H9 (cell line): ENCODE measurements around the gene RNLS. TPM values are rescaled to one million over a fixed set of nuclear protein-coding genes. Genes with fewer than 3 reads are reported as not detected.

ENCODE experiments used
- DNase-seq: peaks from one replicate; pipeline ENCODE4 v3.0.0-alpha.2; 2017
- H2AFZ ChIP-seq: one replicate; pipeline ENCODE4 v1.6.1; 2013; ENCODE audit warnings: mild to moderate bottlenecking, low read length, control low read depth, moderate library complexity
- H2AK5ac ChIP-seq: 2 replicates; pipeline ENCODE4 v1.6.1; 2013; ENCODE audit warnings: low read length, control low read depth, mixed read lengths; ENCODE audit not compliant: insufficient read length
- H2BK120ac ChIP-seq: one replicate; pipeline ENCODE4 v1.6.1; 2013; ENCODE audit warnings: low read depth, mild to moderate bottlenecking, low read length, control low read depth, inconsistent platforms; ENCODE audit not compliant: poor library complexity, severe bottlenecking
- H2BK12ac ChIP-seq: 2 replicates; pipeline ENCODE4 v1.6.1; 2013; ENCODE audit warnings: low read length, control low read depth, mixed read lengths, low read depth; ENCODE audit not compliant: insufficient read length
- H2BK15ac ChIP-seq: 2 replicates; pipeline ENCODE4 v1.6.1; 2013; ENCODE audit warnings: low read depth, low read length, control low read depth
- H2BK20ac ChIP-seq: one replicate; pipeline ENCODE4 v1.6.1; 2013; ENCODE audit warnings: low read depth, mild to moderate bottlenecking, low read length, control low read depth, inconsistent platforms; ENCODE audit not compliant: poor library complexity, severe bottlenecking
- H2BK5ac ChIP-seq: 2 replicates; pipeline ENCODE4 v1.6.1; 2013; ENCODE audit warnings: low read length, control low read depth, mixed read lengths; ENCODE audit not compliant: insufficient read length
- H3K14ac ChIP-seq: 2 replicates; pipeline ENCODE4 v1.6.1; 2013; ENCODE audit warnings: low read length, control low read depth; ENCODE audit not compliant: insufficient read depth
- H3K18ac ChIP-seq: 2 replicates; pipeline ENCODE4 v1.6.1; 2013; ENCODE audit warnings: low read depth, mild to moderate bottlenecking, mixed read lengths, low read length, control low read depth; ENCODE audit not compliant: insufficient read length
- H3K23ac ChIP-seq: 2 replicates; pipeline ENCODE4 v1.6.1; 2013; ENCODE audit warnings: low read length, control low read depth, mixed read lengths, low read depth; ENCODE audit not compliant: insufficient read length
- H3K23me2 ChIP-seq: 2 replicates; pipeline ENCODE4 v1.6.1; 2013; ENCODE audit warnings: low read depth, mild to moderate bottlenecking, mixed read lengths, low read length, control low read depth; ENCODE audit not compliant: insufficient read length, poor library complexity, severe bottlenecking
- H3K27ac ChIP-seq: 2 replicates; pipeline ENCODE4 v1.5.1; 2013; ENCODE audit warnings: low read length, control low read depth, mixed read lengths, low read depth; ENCODE audit not compliant: insufficient read length
- H3K27me3 ChIP-seq: 2 replicates; pipeline ENCODE4 v1.6.1; 2013; ENCODE audit warnings: low read length, control low read depth, inconsistent platforms; ENCODE audit not compliant: insufficient read depth
- H3K4ac ChIP-seq: 2 replicates; pipeline ENCODE4 v1.6.1; 2013; ENCODE audit warnings: low read depth, mild to moderate bottlenecking, control low read depth, inconsistent platforms, low read length, moderate library complexity
- H3K4me1 ChIP-seq: 2 replicates; pipeline ENCODE4 v1.6.1; 2013; ENCODE audit warnings: low read length, control low read depth, inconsistent platforms; ENCODE audit not compliant: insufficient read depth
- H3K4me2 ChIP-seq: 2 replicates; pipeline ENCODE4 v1.6.1; 2013; ENCODE audit warnings: low read length, control low read depth, mixed read lengths; ENCODE audit not compliant: insufficient read length, insufficient read depth
- H3K56ac ChIP-seq: 2 replicates; pipeline ENCODE4 v1.6.1; 2013; ENCODE audit warnings: low read depth, mild to moderate bottlenecking, mixed read lengths, low read length, control low read depth; ENCODE audit not compliant: insufficient read length
- H3K79me1 ChIP-seq: 2 replicates; pipeline ENCODE4 v1.6.1; 2013; ENCODE audit warnings: low read depth, mild to moderate bottlenecking, moderate library complexity, low read length, control low read depth, inconsistent platforms; ENCODE audit not compliant: insufficient read depth, poor library complexity, severe bottlenecking
- H3K79me2 ChIP-seq: 2 replicates; pipeline ENCODE4 v1.6.1; 2013; ENCODE audit warnings: low read length, control low read depth, inconsistent platforms; ENCODE audit not compliant: insufficient read depth
- H3K9ac ChIP-seq: 2 replicates; pipeline ENCODE4 v1.6.1; 2013; ENCODE audit warnings: low read length, control low read depth, mixed read lengths; ENCODE audit not compliant: insufficient read length; ENCODE audit errors: extremely low read depth
- H3K9me3 ChIP-seq: one replicate; pipeline ENCODE4 v1.6.1; 2013; ENCODE audit warnings: low read depth, low read length, inconsistent platforms; ENCODE audit not compliant: control insufficient read depth
- H3T11ph ChIP-seq: one replicate; pipeline ENCODE4 v1.6.1; 2013; ENCODE audit warnings: mild to moderate bottlenecking, low read length, control low read depth, inconsistent platforms
- H4K20me1 ChIP-seq: one replicate; pipeline ENCODE4 v1.6.1; 2013; ENCODE audit not compliant: control insufficient read depth, insufficient read length, insufficient read depth
- H4K5ac ChIP-seq: 2 replicates; pipeline ENCODE4 v1.6.1; 2013; ENCODE audit warnings: low read depth, mild to moderate bottlenecking, mixed read lengths, low read length, control low read depth; ENCODE audit not compliant: insufficient read length
- H4K8ac ChIP-seq: replicated peaks from 2 replicates; pipeline ENCODE4 v1.6.1; 2013; ENCODE audit warnings: low read length, control low read depth, mixed read lengths, low read depth; ENCODE audit not compliant: insufficient read length
- H4K91ac ChIP-seq: 2 replicates; pipeline ENCODE4 v1.6.1; 2013; ENCODE audit warnings: low read depth, mild to moderate bottlenecking, moderate library complexity, mixed read lengths, low read length, control low read depth; ENCODE audit not compliant: insufficient read length
- H3K27ac Mint-ChIP-seq, 3 experiments: 2 replicates in 2 of 3; 3 replicates in 1 of 3; pipeline ENCODE4 v1.8.0; 2020 to 2021; ENCODE audit warnings: mixed read lengths in 3 of 3, mild to moderate bottlenecking in 1 of 3, moderate library complexity in 1 of 3
- H3K27me3 Mint-ChIP-seq: 2 replicates; pipeline ENCODE4 v1.8.0; 2021; ENCODE audit warnings: low read depth, mild to moderate bottlenecking, moderate library complexity, mixed read lengths
- H3K36me3 Mint-ChIP-seq, 3 experiments: 2 replicates in 2 of 3; 3 replicates in 1 of 3; pipeline ENCODE4 v1.8.0; 2020 to 2021; ENCODE audit warnings: low read depth in 3 of 3, mixed read lengths in 3 of 3; ENCODE audit not compliant: insufficient read depth in 1 of 3
- H3K4me1 Mint-ChIP-seq, 2 experiments: 2 replicates each; pipeline ENCODE4 v1.8.0; 2020; ENCODE audit warnings: mixed read lengths in 2 of 2
- H3K4me3 Mint-ChIP-seq, 2 experiments: 2 replicates in 1 of 2; 3 replicates in 1 of 2; pipeline ENCODE4 v1.8.0; 2020 to 2021; ENCODE audit warnings: mild to moderate bottlenecking in 2 of 2, mixed read lengths in 2 of 2, moderate library complexity in 1 of 2
- H3K9me3 Mint-ChIP-seq, 2 experiments: 2 replicates in 1 of 2; 3 replicates in 1 of 2; pipeline ENCODE4 v1.8.0; 2020; ENCODE audit warnings: mild to moderate bottlenecking in 2 of 2, mixed read lengths in 2 of 2, moderate library complexity in 1 of 2
- CTCF ChIP-seq: fragments of 200-600 bp; sonication (generic); conservative IDR thresholded peaks from 3 replicates; pipeline ENCODE4 v1.8.0; 2021; ENCODE audit warnings: antibody characterized with exemption, mild to moderate bottlenecking
- WGBS: extraction: QIAGEN DNeasy Blood & Tissue Kit; methylation state at CpG from one replicate; pipeline ENCODE4 v1.1.7; 2013; ENCODE audit warnings: missing lambda C conversion rate, low lambda C conversion rate, mixed read lengths; ENCODE audit not compliant: insufficient read length; ENCODE audit errors: extremely low coverage; 5-methylcytosine and 5-hydroxymethylcytosine counted together
- total RNA-seq: library from RNA; stranded (reverse); gene quantifications from 2 replicates; pipeline ENCODE4 v1.2.1, GENCODE V29; 2021

The RNLS gene
- total RNA-seq, 1 experiment from 2014 or later = 7.5 TPM

GRCh38 chr10:88555190-88555908 lies 27.8 kb downstream of the RNLS start:
- Histone ChIP-seq H2BK20ac (no peak overlapping the region), H3K4me1 (no peaks in the 10 kb centered on the region; the same call in 1 of the 2 replicates), H4K20me1 (no peaks in the 10 kb centered on the region), H3K9ac (no peak overlapping the region), H4K5ac (no peak overlapping the region), H3K18ac (no peak overlapping the region), H3T11ph (no peak overlapping the region), H2AFZ (no peak overlapping the region), H3K27me3 (no peaks in the 10 kb centered on the region), H3K9me3 (no peaks in the 10 kb centered on the region), H3K79me2 (no peaks in the 10 kb centered on the region), H3K14ac (no peak overlapping the region), H3K4ac (no peak overlapping the region), H4K8ac (no peak overlapping the region), H2BK15ac (no peak overlapping the region), H4K91ac (no peak overlapping the region), H3K27ac (no peak overlapping the region), H3K23me2 (no peaks in the 10 kb centered on the region), H2BK120ac (no peak overlapping the region), H3K4me2 (no peak overlapping the region), H2BK12ac (no peak overlapping the region), H3K56ac (no peak overlapping the region), H2BK5ac (no peak overlapping the region), H3K23ac (no peak overlapping the region), H2AK5ac (no peak overlapping the region), H3K79me1 (no peaks in the 10 kb centered on the region)
- Mint-ChIP-seq H3K36me3 (no peaks in the 10 kb centered on the region), H3K9me3 (no peaks in the 10 kb centered on the region), H3K4me3 (no peak overlapping the region), H3K27me3 (no peaks in the 10 kb centered on the region), H3K4me1 (peaks cover 0 to 4% of the 10 kb centered on the region in 2 experiments; a peak in 2 of 4 replicates), H3K27ac (no peak overlapping the region; a peak in 1 of 7 replicates)
- DNase-seq = peak; percentile 32
- WGBS = no CpG with 5 or more reads among the region's 7 CpGs
- TF ChIP-seq CTCF = no peak
